ENCODE results near the gene HMGCS2. TPM values are rescaled to one million over a fixed set of nuclear protein-coding genes. Genes with fewer than 3 reads are reported as not detected.

The HMGCS2 gene
- polyA plus RNA-seq, 2 of the 4 experiments (the other 2 are of a cell fraction) = not detected

- FAIRE-seq = no peak
- Histone ChIP-seq H3K9me3 (no peaks in the 10 kb centered on the region), H3K4me2 (no peak overlapping the region), H3K4me1 (peaks cover 12% of the 10 kb centered on the region), H3K27ac (no peak overlapping the region), H3K4me3 (no peak overlapping the region)
- 83% methylated on average over 1 of the region's 1 CpG for WGBS (ENCODE audit: missing lambda C conversion rate)
- TF ChIP-seq CEBPB (IDR thresholded peaks at IDR 0.05) = no peak
- POLR2A ChIA-PET = no interaction called here
- DNase-seq (ENCODE audit: low read depth in 1 of 2, low spot score in 1 of 2) = no peak
- CTCF ChIA-PET = interaction anchor here (0.7 kb wide), 1 partner anchor 539 kb away, joined by 4 read pairs; no protein-coding TSS in a partner anchor
- no peak for ATAC-seq
These were observed 45.6 kb upstream of the HMGCS2 start for GRCh38 chr1:119814288-119814687.

- H3K4me1 ChIP-seq = peaks cover 12% of the 10 kb centered on the region
- ChIA-PET POLR2A (no interaction called here), CTCF (no interaction called here)
- no peak overlapping the region for H3K4me3 ChIP-seq
- no peak for TF ChIP-seq HOXB13 (CRISPR knock-in tag; IDR thresholded peaks at IDR 0.05; ENCODE audit: low read depth)
- TF ChIP-seq, protein P1, sequence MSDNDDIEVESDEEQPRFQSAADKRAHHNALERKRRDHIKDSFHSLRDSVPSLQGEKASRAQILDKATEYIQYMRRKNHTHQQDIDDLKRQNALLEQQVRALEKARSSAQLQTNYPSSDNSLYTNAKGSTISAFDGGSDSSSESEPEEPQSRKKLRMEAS (IDR thresholded peaks at IDR 0.05) = no peak
- TF ChIP-seq HMGXB4 (CRISPR knock-in tag; IDR thresholded peaks at IDR 0.05; ENCODE audit: borderline replicate concordance) = no peak
- no peak for TF ChIP-seq EHMT2 (IDR thresholded peaks at IDR 0.05; ENCODE audit: low read depth)
- no peak for TF ChIP-seq POLR2AphosphoS2 (conservative IDR thresholded peaks at IDR 0.05; ENCODE audit: low read length)
- no peak for TF ChIP-seq JUN (IDR thresholded peaks at IDR 0.05)
- TF ChIP-seq HOXB5 (CRISPR knock-in tag; IDR thresholded peaks at IDR 0.05) = no peak
- TF ChIP-seq, protein P2, sequence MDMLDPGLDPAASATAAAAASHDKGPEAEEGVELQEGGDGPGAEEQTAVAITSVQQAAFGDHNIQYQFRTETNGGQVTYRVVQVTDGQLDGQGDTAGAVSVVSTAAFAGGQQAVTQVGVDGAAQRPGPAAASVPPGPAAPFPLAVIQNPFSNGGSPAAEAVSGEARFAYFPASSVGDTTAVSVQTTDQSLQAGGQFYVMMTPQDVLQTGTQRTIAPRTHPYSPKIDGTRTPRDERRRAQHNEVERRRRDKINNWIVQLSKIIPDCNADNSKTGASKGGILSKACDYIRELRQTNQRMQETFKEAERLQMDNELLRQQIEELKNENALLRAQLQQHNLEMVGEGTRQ (IDR thresholded peaks at IDR 0.05) = no peak
- TF ChIP-seq RARB (CRISPR knock-in tag; IDR thresholded peaks at IDR 0.05) = no peak
- TF ChIP-seq CHD4 (IDR thresholded peaks at IDR 0.05; ENCODE audit: borderline replicate concordance) = no peak
- no peak for TF ChIP-seq CBX8 (IDR thresholded peaks at IDR 0.05)
- TF ChIP-seq EHF (CRISPR knock-in tag; IDR thresholded peaks at IDR 0.05) = no peak
- no peak for TF ChIP-seq RCOR1 (IDR thresholded peaks at IDR 0.05; ENCODE audit: low read depth, low read length)
- no peak for TF ChIP-seq TP53 (CRISPR knock-in tag; IDR thresholded peaks at IDR 0.05)
- WGBS (ENCODE audit: missing lambda C conversion rate) = 59% methylated on average over 2 of the region's 2 CpGs
- H3K9me3 ChIP-seq = no peaks in the 10 kb centered on the region
- no peak overlapping the region for H3K27ac ChIP-seq
- no peak for DNase-seq (ENCODE audit: low read depth in 1 of 2, low spot score in 1 of 2)
- ATAC-seq = no peak
- no peak for FAIRE-seq
- no peak overlapping the region for H3K4me2 ChIP-seq
These were observed 43.4 kb upstream of the HMGCS2 start for GRCh38 chr1:119811985-119812557.

- WGBS (ENCODE audit: missing lambda C conversion rate) = 48% methylated on average over 7 of the region's 7 CpGs
- no peak for FAIRE-seq
- TF ChIP-seq, protein P3, sequence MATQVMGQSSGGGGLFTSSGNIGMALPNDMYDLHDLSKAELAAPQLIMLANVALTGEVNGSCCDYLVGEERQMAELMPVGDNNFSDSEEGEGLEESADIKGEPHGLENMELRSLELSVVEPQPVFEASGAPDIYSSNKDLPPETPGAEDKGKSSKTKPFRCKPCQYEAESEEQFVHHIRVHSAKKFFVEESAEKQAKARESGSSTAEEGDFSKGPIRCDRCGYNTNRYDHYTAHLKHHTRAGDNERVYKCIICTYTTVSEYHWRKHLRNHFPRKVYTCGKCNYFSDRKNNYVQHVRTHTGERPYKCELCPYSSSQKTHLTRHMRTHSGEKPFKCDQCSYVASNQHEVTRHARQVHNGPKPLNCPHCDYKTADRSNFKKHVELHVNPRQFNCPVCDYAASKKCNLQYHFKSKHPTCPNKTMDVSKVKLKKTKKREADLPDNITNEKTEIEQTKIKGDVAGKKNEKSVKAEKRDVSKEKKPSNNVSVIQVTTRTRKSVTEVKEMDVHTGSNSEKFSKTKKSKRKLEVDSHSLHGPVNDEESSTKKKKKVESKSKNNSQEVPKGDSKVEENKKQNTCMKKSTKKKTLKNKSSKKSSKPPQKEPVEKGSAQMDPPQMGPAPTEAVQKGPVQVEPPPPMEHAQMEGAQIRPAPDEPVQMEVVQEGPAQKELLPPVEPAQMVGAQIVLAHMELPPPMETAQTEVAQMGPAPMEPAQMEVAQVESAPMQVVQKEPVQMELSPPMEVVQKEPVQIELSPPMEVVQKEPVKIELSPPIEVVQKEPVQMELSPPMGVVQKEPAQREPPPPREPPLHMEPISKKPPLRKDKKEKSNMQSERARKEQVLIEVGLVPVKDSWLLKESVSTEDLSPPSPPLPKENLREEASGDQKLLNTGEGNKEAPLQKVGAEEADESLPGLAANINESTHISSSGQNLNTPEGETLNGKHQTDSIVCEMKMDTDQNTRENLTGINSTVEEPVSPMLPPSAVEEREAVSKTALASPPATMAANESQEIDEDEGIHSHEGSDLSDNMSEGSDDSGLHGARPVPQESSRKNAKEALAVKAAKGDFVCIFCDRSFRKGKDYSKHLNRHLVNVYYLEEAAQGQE (IDR thresholded peaks at IDR 0.05) = no peak
- TF ChIP-seq HDAC2 (IDR thresholded peaks at IDR 0.05) = no peak
- TF ChIP-seq POLR2AphosphoS2 (conservative IDR thresholded peaks at IDR 0.05; ENCODE audit: low read length) = no peak
- TF ChIP-seq ATOH8 (CRISPR knock-in tag; IDR thresholded peaks at IDR 0.05; ENCODE audit: low read depth) = no peak
- TF ChIP-seq, protein P4, sequence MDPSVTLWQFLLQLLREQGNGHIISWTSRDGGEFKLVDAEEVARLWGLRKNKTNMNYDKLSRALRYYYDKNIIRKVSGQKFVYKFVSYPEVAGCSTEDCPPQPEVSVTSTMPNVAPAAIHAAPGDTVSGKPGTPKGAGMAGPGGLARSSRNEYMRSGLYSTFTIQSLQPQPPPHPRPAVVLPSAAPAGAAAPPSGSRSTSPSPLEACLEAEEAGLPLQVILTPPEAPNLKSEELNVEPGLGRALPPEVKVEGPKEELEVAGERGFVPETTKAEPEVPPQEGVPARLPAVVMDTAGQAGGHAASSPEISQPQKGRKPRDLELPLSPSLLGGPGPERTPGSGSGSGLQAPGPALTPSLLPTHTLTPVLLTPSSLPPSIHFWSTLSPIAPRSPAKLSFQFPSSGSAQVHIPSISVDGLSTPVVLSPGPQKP (IDR thresholded peaks at IDR 0.05; ENCODE audit: low read depth, low read length) = no peak
- no peak for TF ChIP-seq FOSB (CRISPR knock-in tag; IDR thresholded peaks at IDR 0.05)
- TF ChIP-seq EHF (CRISPR knock-in tag; IDR thresholded peaks at IDR 0.05) = no peak
- no peak for TF ChIP-seq GATA3 (IDR thresholded peaks at IDR 0.05; ENCODE audit: borderline replicate concordance)
- no peak for TF ChIP-seq CEBPB (IDR thresholded peaks at IDR 0.05)
- TF ChIP-seq MAFK (IDR thresholded peaks at IDR 0.05; ENCODE audit: partially characterized antibody) = no peak
- TF ChIP-seq KDM1A (IDR thresholded peaks at IDR 0.05; ENCODE audit: low read depth) = no peak
- TF ChIP-seq CBX2 (IDR thresholded peaks at IDR 0.05; ENCODE audit: borderline replicate concordance, low read depth) = no peak
- no peak for TF ChIP-seq CHD4 (IDR thresholded peaks at IDR 0.05; ENCODE audit: borderline replicate concordance)
- no peak for TF ChIP-seq KDM5A (IDR thresholded peaks at IDR 0.05)
- TF ChIP-seq EHMT2 (IDR thresholded peaks at IDR 0.05; ENCODE audit: low read depth) = no peak
- no peak for TF ChIP-seq POLR2A (IDR thresholded peaks at IDR 0.05; ENCODE audit: low read length)
These were observed 42.7 kb upstream of the HMGCS2 start, which contains the start of gene REG4 for GRCh38 chr1:119811387-119811786. Gene REG4 (minus strand): TSS chr1:119811460. CDS start chr1:119808769, 2,691 bp downstream.

More at GRCh38 chr1:119811387-119811786, 42.7 kb upstream of the HMGCS2 start, which contains the start of gene REG4:
- H3K4me2 ChIP-seq = no peak within 1 kb of the TSS
- DNase-seq (ENCODE audit: low read depth in 1 of 2, low spot score in 1 of 2) (no peak), ATAC-seq (no peak)
- ChIA-PET CTCF (no interaction called here), POLR2A (no interaction called here)
- no peak within 1 kb of the TSS for H3K27ac ChIP-seq
- H3K4me1 ChIP-seq = peaks cover 5% of the 10 kb centered on the region; the same call in 2 of the 3 replicates
- no peaks in the 10 kb centered on the region for H3K9me3 ChIP-seq
- H3K4me3 ChIP-seq = no peak within 1 kb of the TSS

Data from A549 (cell line).